Heart right ventricle (tissue), 16 donors: ENCODE results near the gene OXTR. TPM values are rescaled to one million over a fixed set of nuclear protein-coding genes. Genes with fewer than 3 reads are reported as not detected.

Experiments used
- ATAC-seq, 8 donors: fragments of 200-7000 bp; cut with Tn5 transposase; one replicate each; pipeline ENCODE4 v1.9.1; 2020; ENCODE audit warnings: mild to moderate bottlenecking in 8 of 8, moderate library complexity in 8 of 8, moderate number of reproducible peaks in 1 of 8
- DNase-seq, 2 donors: peaks; one replicate each; pipeline ENCODE4 v3.0.0-alpha.2; 2020
- H3K27ac ChIP-seq, 10 donors: fragments of 200-600 bp; sonication (generic) in 2 of 10; one replicate each; pipeline versions ENCODE4 v1.5.0 to v1.8.0; 2020 to 2022; ENCODE audit warnings: mild to moderate bottlenecking in 3 of 10
- H3K27me3 ChIP-seq, 7 donors: fragments of 200-600 bp; one replicate each; pipeline ENCODE4 v1.8.0; 2021 to 2022; ENCODE audit warnings: mild to moderate bottlenecking in 2 of 7
- H3K36me3 ChIP-seq, 9 donors: fragments of 200-600 bp; sonication (generic) in 1 of 9; one replicate each; pipeline versions ENCODE4 v1.5.0 to v1.8.0; 2020 to 2022; ENCODE audit warnings: mild to moderate bottlenecking in 2 of 9
- H3K4me1 ChIP-seq, 9 donors: fragments of 200-600 bp; sonication (generic) in 1 of 9; one replicate each; pipeline versions ENCODE4 v1.5.0 to v1.8.0; 2020 to 2022; ENCODE audit warnings: mild to moderate bottlenecking in 4 of 9
- H3K4me3 ChIP-seq, 10 donors: fragments of 200-600 bp; sonication (generic) in 2 of 10; one replicate each; pipeline versions ENCODE4 v1.5.0 to v1.8.0; 2020 to 2022; ENCODE audit warnings: mild to moderate bottlenecking in 7 of 10, moderate library complexity in 2 of 10
- H3K9me3 ChIP-seq, 11 donors: fragments of 200-600 bp in 10 of 11; sonication (generic) in 2 of 11; one replicate each; pipeline versions ENCODE4 v1.5.0 to v1.8.0; 2013 to 2022; ENCODE audit warnings: mild to moderate bottlenecking in 2 of 11, control low read depth in 1 of 11, moderate library complexity in 1 of 11
- CTCF ChIP-seq, 9 donors: fragments of 200-600 bp; sonication (generic) in 2 of 9; IDR thresholded peaks; one replicate each; pipeline versions ENCODE4 v1.5.0 to v1.8.0; 2021 to 2022; ENCODE audit warnings: antibody characterized with exemption in 9 of 9, mild to moderate bottlenecking in 5 of 9, moderate library complexity in 1 of 9
- WGBS, 2 donors: extraction: QIAGEN DNeasy Blood & Tissue Kit; methylation state at CpG; one replicate each; pipeline ENCODE4 v1.1.7; 2013; ENCODE audit warnings: inconsistent platforms in 1 of 2; 5-methylcytosine and 5-hydroxymethylcytosine counted together
- intact Hi-C, 10 donors: fragments of 100-400 bp; cut with DNase I; formaldehyde crosslinking; loops; one replicate each; pipeline versions ENCODE4 v1.11.1 to v1.14.2; 2022
- polyA plus RNA-seq, 2 donors: library from polyadenylated mRNA; stranded (reverse); fragments of 200-250 nt; gene quantifications; one replicate each; pipeline ENCODE4 v1.2.3, GENCODE V29; 2013
- total RNA-seq, 10 donors: library from RNA; stranded (reverse); fragmentation: NEBNext Ultra II Directional in 3 of 10; extraction: Animal tissue kit (Norgen Biotek cat#: 25700) in 3 of 10; gene quantifications; one replicate each; pipeline versions ENCODE4 v1.2.1 to v1.2.4, GENCODE V29; 2021 to 2023
- donor health status: Arrhythmogenic right ventricular cardiomyopathy.
- donor health status: ischemic (EF 13 %, LVEDD 7.1; RV severe dilation, severe dysfunction).
- donor health status: healthy with polysubstance abuse.
- donor health status: DM: no; HTN: yes; CAD: no.
- donor health status: DM: no; HTN: no; CAD: no.
- donor health status: ischemic (EF 25% LVEDD 6.9; RV normal size, moderate dysfunction).
- donor health status: ischemic (EF 25% LVEDD 5.7; RV mildly dilated, moderate dysfunction).
- donor health status: healthy.
- donor health status: DM: yes; HTN: yes; CAD: no.
- donor health status: Ischemic cardiomyopathy.
- donor health status: ischemic (EF 35%, LVEDD 5.7; RV mildly dilated, moderate dysfunction).
- donor health status: nonischemic (EF 11% LVEDD 7.7; RV severe dilation, severe dysfunction).
- donor health status: DM: yes; HTN: yes; CAD: no.
- donor health status: PGD.
- donor health status: ischemic (EF 29% LVEDD 5.4; RV normal size, mild dysfunction).
- donor health status: nonischemic (EF 23%, LVEDD 6.1; RV moderate dilation, normal function).

The OXTR gene
- total and polyA plus RNA-seq, 12 donors, result 0.12 to 0.49 (median 0.21) TPM; not detected in 2

GRCh38 chr3:8749316-8749715 is 20.1 kb downstream of the OXTR start:
- Histone ChIP-seq H3K4me3 (no peak overlapping the region), H3K9me3 (no peaks in the 10 kb centered on the region), H3K27ac (no peak overlapping the region), H3K4me1 (no peaks in the 10 kb centered on the region), H3K27me3 (no peaks in the 10 kb centered on the region), H3K36me3 (peaks cover 0 to 3% (median 0%) of the 10 kb centered on the region in 9 donors)
- DNase-seq (no peak), ATAC-seq (peak in 1 of 8 donors; percentile 15)
- no peak for TF ChIP-seq CTCF (IDR thresholded peaks at IDR 0.05)
- 65 to 81% methylated on average over 3 of the region's 3 CpGs for WGBS, 2 donors
- intact Hi-C loops, result no loop called here

GRCh38 chr3:8746780-8747345 is 22.6 kb downstream of the OXTR start:
- no peaks in the 10 kb centered on the region for H3K9me3 ChIP-seq
- no peaks in the 10 kb centered on the region for H3K27me3 ChIP-seq
- no peak for DNase-seq
- H3K36me3 ChIP-seq, result peaks cover 0 to 3% (median 0%) of the 10 kb centered on the region in 9 donors
- intact Hi-C loops, result no loop called here
- no peak overlapping the region for H3K4me3 ChIP-seq
- TF ChIP-seq CTCF (IDR thresholded peaks at IDR 0.05), result no peak
- WGBS, 2 donors, result 55 to 66% methylated on average over 7 of the region's 7 CpGs
- no peak for ATAC-seq
- H3K4me1 ChIP-seq, result peaks cover 0 to 8% (median 4%) of the 10 kb centered on the region in 9 donors
- no peak overlapping the region for H3K27ac ChIP-seq

GRCh38 chr3:8745619-8746370 is 23.6 kb downstream of the OXTR start:
- ATAC-seq (peak in 1 of 8 donors; percentile 7), DNase-seq (no peak)
- Histone ChIP-seq H3K9me3 (no peaks in the 10 kb centered on the region), H3K36me3 (peaks cover 0 to 3% (median 0%) of the 10 kb centered on the region in 9 donors), H3K4me3 (no peak overlapping the region), H3K27me3 (no peaks in the 10 kb centered on the region), H3K27ac (no peak overlapping the region), H3K4me1 (peaks cover 0 to 19% (median 12%) of the 10 kb centered on the region in 9 donors)
- no peak for TF ChIP-seq CTCF (IDR thresholded peaks at IDR 0.05)
- intact Hi-C loops, result no loop called here
- 93 to 94% methylated on average over 25 of the region's 25 CpGs for WGBS, 2 donors

- Histone ChIP-seq H3K36me3 (peaks cover 0 to 3% (median 0%) of the 10 kb centered on the region in 9 donors), H3K4me1 (peaks cover 0 to 30% (median 18%) of the 10 kb centered on the region in 9 donors), H3K27me3 (no peaks in the 10 kb centered on the region), H3K9me3 (no peaks in the 10 kb centered on the region), H3K4me3 (no peak overlapping the region), H3K27ac (no peak overlapping the region)
- TF ChIP-seq CTCF (IDR thresholded peaks at IDR 0.05), result no peak
- DNase-seq, result no peak
- intact Hi-C loops, result no loop called here
- 96 to 97% methylated on average over 3 of the region's 3 CpGs for WGBS, 2 donors
- ATAC-seq, result no peak
These were observed 25.5 kb downstream of the OXTR start for GRCh38 chr3:8743911-8744310.
